CD4-positive, alpha-beta T cell treated with Interferon alpha-2 for 1 hour (primary cell): Measurements from ENCODE around the gene FBXL19.

Source experiments
- DNase-seq, 2 donors: peaks; one replicate each; pipeline ENCODE4 v3.0.0-alpha.2; 2020 to 2022

Gene FBXL19

GRCh38 chr16:30946671-30947540 lies 23.5 kb downstream of the FBXL19 start:
- DNase-seq = no peak

- no peak for DNase-seq
Observed at GRCh38 chr16:30947541-30947858, 24.1 kb downstream of the FBXL19 start.

- peak in 1 of 2 donors; percentile 22 for DNase-seq
Observed at GRCh38 chr16:30947859-30948666, 24.7 kb downstream of the FBXL19 start.

GRCh38 chr16:30948667-30949649 lies 25.6 kb downstream of the FBXL19 start, which contains the start of gene ORAI3:
TSS of gene ORAI3 (plus strand) at chr16:30949068. CDS start at chr16:30949290, 222 bp downstream.
- peak; percentile 46 to 58 for DNase-seq

GRCh38 chr16:30949650-30950515 lies 26.5 kb downstream of the FBXL19 start:
- DNase-seq = peak; percentile 25 to 27

- DNase-seq = no peak
Observed at GRCh38 chr16:30950516-30951065, 27.2 kb downstream of the FBXL19 start.

- DNase-seq = no peak
Observed at GRCh38 chr16:30951193-30951592, 27.8 kb downstream of the FBXL19 start.

- no peak for DNase-seq
Observed at GRCh38 chr16:30951750-30952149, 28.4 kb downstream of the FBXL19 start.

GRCh38 chr16:30953111-30953510 lies 29.7 kb downstream of the FBXL19 start:
- DNase-seq = no peak

GRCh38 chr16:30953511-30954124 lies 30.2 kb downstream of the FBXL19 start:
- peak; percentile 63 to 75 for DNase-seq

GRCh38 chr16:30954993-30955392 lies 31.6 kb downstream of the FBXL19 start:
- DNase-seq = no peak

- peak; percentile 73 to 87 for DNase-seq
Observed at GRCh38 chr16:30956601-30957455, 33.5 kb downstream of the FBXL19 start.

GRCh38 chr16:30957456-30958174 lies 34.2 kb downstream of the FBXL19 start, which contains the start of gene SETD1A:
TSS of gene SETD1A (plus strand) at chr16:30957754. CDS start at chr16:30958732, 978 bp downstream.
- DNase-seq = peak; percentile 96 to 97

- DNase-seq = no peak
Observed at GRCh38 chr16:30958175-30959079, 35.1 kb downstream of the FBXL19 start.

- DNase-seq = no peak
Observed at GRCh38 chr16:30961384-30961783, 38.0 kb downstream of the FBXL19 start.

GRCh38 chr16:30963925-30964511 lies 40.6 kb downstream of the FBXL19 start:
- DNase-seq = no peak

- DNase-seq = no peak
Observed at GRCh38 chr16:30964574-30965226, 41.3 kb downstream of the FBXL19 start.
